ENCODE results near the gene MBNL2.
"Not testable (repeated sequence)": the region's sequence is repeated elsewhere in the genome, so short reads cannot be mapped to it uniquely, and the experiment has no call there.

Gene MBNL2

GRCh38 chr13:97221989-97222700, at the start of gene MBNL2:
Gene MBNL2 (plus strand): TSS chr13:97222333. CDS start chr13:97276236, 53,903 bp downstream.
- peak; percentile 82 to 89 for DNase-seq

- no peak for DNase-seq
Measured at GRCh38 chr13:97174638-97175037, 47.5 kb upstream of the MBNL2 start.

- no peak for DNase-seq
Measured at GRCh38 chr13:97175041-97175440, 47.1 kb upstream of the MBNL2 start.

- no peak for DNase-seq
Measured at GRCh38 chr13:97179501-97179900, 42.6 kb upstream of the MBNL2 start.

- DNase-seq: no peak
Measured at GRCh38 chr13:97182111-97182890, 39.8 kb upstream of the MBNL2 start.

- no peak for DNase-seq
Measured at GRCh38 chr13:97185291-97185690, 36.8 kb upstream of the MBNL2 start.

- DNase-seq: no peak
Measured at GRCh38 chr13:97185751-97186150, 36.4 kb upstream of the MBNL2 start.

- DNase-seq: no peak
Measured at GRCh38 chr13:97188207-97188606, 33.9 kb upstream of the MBNL2 start.

- peak in 1 of 2 experiments; percentile 28 for DNase-seq
Measured at GRCh38 chr13:97189928-97190327, 32.2 kb upstream of the MBNL2 start.

- no peak for DNase-seq
Measured at GRCh38 chr13:97191142-97191541, 31.0 kb upstream of the MBNL2 start.

- peak in 1 of 2 experiments; percentile 2 for DNase-seq
Measured at GRCh38 chr13:97191615-97192014, 30.5 kb upstream of the MBNL2 start.

GRCh38 chr13:97192166-97192565, 30.0 kb upstream of the MBNL2 start:
- no peak for DNase-seq

GRCh38 chr13:97193577-97193976, 28.6 kb upstream of the MBNL2 start:
- no peak for DNase-seq

- DNase-seq: no peak
Measured at GRCh38 chr13:97194479-97194878, 27.7 kb upstream of the MBNL2 start.

- DNase-seq: no peak
Measured at GRCh38 chr13:97196340-97196739, 25.8 kb upstream of the MBNL2 start.

- DNase-seq: no peak
Measured at GRCh38 chr13:97198753-97199152, 23.4 kb upstream of the MBNL2 start.

GRCh38 chr13:97199451-97199850, 22.7 kb upstream of the MBNL2 start:
- no peak for DNase-seq

GRCh38 chr13:97200081-97200942, 21.8 kb upstream of the MBNL2 start:
- DNase-seq: no peak

- DNase-seq: no peak
Measured at GRCh38 chr13:97202761-97203160, 19.4 kb upstream of the MBNL2 start.

GRCh38 chr13:97205465-97205864, 16.7 kb upstream of the MBNL2 start:
- no peak for DNase-seq

GRCh38 chr13:97205982-97206381, 16.2 kb upstream of the MBNL2 start:
- DNase-seq: no peak

GRCh38 chr13:97207252-97207651, 14.9 kb upstream of the MBNL2 start:
- not testable (repeated sequence) for DNase-seq

- no peak for DNase-seq
Measured at GRCh38 chr13:97211300-97211699, 10.8 kb upstream of the MBNL2 start.

All from NCI-H2081 (cell line).